NB4 (cell line): Measurements from ENCODE around the gene DNAJC5.

Source experiments
- CTCF ChIP-seq: IDR thresholded peaks from one replicate; pipeline ENCODE4 v1.5.1; 2012; ENCODE audit warnings: low read depth, low read length
- MAX ChIP-seq: IDR thresholded peaks from 2 replicates; pipeline ENCODE4 v1.6.1; 2011; ENCODE audit warnings: low read depth, low read length
- POLR2A ChIP-seq: IDR thresholded peaks from 2 replicates; pipeline ENCODE4 v1.6.1; 2011; ENCODE audit warnings: mild to moderate bottlenecking; ENCODE audit not compliant: insufficient read length; ENCODE audit errors: extremely low read depth

GRCh38 chr20:63972312-63973159, 77.6 kb downstream of the DNAJC5 start:
- no peak for TF ChIP-seq MAX
- no peak for TF ChIP-seq CTCF
- TF ChIP-seq POLR2A: no peak
